ENCODE results near the gene BRD3OS.
A peak's percentile ranks its signal among the peaks of the same experiment; 100 is the strongest.

BRD3OS gene

DNA sequence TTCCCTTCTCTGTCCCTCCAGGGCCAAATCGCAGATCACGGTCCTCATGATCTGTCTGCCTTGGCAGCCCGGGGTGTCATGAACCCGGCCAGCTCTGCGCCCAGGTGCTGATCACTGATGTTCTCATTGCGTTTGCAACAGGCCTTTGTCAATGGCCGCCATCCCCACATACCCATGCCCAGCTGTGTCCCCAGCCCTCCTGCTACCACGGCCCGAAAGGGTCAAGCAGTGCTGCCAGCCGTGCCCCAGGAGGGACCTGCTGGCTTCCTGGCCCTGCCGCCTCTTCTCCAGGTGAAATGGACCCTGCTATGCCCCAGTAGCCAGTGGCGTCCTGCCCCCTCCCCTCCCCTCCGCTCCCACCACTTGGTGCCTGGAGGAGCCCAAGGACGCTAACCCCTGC, 20.4 kb upstream of the BRD3OS start:
- DNase-seq (ENCODE audit: low read depth) = no peak

DNA sequence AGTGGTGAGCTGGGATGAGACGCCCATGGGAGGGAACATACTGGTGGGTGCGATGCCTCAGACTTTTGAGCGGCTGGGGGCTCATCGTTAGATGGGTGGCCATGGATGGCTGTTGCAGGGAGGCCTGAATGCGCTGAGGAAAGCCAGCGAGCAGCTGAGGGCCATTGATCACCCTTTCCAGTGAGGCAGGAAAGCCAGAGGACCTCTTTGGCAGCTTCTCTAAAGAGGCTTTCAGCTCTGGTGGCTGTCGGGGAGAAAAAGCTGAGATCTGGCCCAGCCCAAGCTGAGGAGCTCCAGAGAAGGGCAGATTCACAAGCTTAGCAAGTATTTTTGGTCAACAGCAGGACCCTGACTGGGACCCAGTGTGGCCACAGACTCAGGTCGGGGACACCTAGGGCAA, 19.9 kb upstream of the BRD3OS start:
- no peak for DNase-seq (ENCODE audit: low read depth)

DNA sequence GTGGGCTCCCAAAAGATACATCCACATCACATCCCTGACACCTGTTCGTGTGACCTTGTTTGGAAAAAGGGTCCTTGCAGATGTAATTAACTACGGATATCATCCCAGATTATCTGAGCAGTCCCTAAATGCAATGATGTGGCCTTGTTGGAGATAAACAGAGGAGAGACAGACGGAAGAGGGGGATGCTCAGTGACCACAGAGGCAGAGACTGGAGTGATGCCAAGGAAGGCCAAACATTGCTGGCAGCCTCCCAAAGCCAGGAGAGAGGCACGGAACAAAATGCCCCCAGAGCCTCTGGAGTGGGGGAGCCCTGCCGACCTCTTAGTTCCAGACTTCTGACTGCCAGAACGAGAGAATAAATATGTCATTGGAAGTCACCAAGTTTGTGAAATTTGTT, 18.1 kb upstream of the BRD3OS start:
- DNase-seq (ENCODE audit: low read depth) = no peak

DNA sequence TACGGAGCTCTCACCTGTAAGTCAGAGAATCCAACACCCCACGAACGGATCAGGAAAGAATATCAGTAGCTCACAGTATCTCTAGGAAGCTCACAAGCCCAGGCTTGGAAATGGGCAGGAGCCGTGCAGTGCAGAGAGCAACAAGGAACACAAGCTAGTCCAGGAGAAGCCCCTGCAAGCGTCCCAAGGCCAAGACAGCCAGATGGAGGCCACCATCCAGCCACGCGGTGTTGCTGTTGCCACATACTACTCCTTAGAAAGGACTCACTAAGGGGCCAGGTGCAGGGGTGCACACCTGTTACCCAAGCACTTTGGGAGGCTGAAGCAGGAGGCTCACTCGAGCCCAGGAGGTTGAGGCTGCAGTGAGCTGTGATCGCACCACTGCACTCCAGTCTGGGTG, 17.7 kb upstream of the BRD3OS start:
- no peak for DNase-seq (ENCODE audit: low read depth)

GRCh38 chr9:134010310-134011173, 14.7 kb upstream of the BRD3OS start:
- no peak for DNase-seq (ENCODE audit: low read depth)

DNA sequence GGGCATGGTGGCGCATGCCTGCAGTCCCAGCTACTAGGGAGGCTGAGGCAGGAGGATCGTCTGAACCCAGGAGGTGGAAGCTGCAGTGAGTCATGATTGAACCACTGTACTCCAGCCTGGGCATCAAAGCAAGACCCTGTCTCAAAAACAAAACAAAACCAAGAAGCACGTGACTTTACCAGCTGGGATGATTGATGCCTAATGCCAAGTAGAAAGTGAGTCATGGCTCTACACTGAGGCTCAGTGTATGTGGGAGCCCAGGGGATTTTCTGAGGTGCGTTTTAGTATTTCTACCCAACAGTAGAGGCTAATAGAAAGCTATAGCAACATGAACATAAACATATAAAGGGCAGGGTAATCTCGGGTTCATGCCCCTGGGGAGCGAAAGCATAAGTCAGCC, 13.9 kb upstream of the BRD3OS start:
- DNase-seq (ENCODE audit: low read depth) = no peak

GRCh38 chr9:134014946-134015345, 10.3 kb upstream of the BRD3OS start:
- no peak for DNase-seq (ENCODE audit: low read depth)

DNA sequence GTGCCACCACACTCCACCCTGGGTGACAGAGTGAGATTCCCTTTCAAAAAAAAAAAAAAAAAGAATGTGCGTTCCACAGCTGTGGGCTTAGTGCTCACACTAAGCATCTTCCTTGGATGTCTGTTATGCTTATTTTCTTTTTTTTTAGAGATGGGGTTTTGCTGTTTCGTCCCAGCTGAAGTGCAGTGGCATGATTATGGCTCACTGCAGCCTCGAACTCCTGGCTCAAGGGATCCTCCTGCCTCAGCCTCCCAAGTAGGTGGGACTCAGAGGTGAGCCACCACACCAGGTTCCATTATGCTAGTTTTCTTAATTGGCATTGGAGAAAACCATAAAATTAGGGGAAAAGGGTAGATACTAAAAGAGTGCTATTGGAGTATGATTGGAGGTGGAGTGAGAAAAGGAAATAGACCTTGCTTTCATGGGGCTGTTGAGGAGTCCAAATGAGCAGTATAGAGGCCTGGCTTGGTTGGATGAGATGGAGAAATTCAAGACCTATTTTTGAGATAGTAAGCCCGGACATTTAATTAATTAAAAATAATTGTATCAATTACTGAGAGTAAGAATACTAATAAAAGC, 978 bp upstream of the BRD3OS start:
- DNase-seq (ENCODE audit: low read depth) = no peak

- peak; percentile 19 for DNase-seq (ENCODE audit: low read depth)
Measured at GRCh38 chr9:134025606-134026541, 593 bp downstream of the BRD3OS start.

DNA sequence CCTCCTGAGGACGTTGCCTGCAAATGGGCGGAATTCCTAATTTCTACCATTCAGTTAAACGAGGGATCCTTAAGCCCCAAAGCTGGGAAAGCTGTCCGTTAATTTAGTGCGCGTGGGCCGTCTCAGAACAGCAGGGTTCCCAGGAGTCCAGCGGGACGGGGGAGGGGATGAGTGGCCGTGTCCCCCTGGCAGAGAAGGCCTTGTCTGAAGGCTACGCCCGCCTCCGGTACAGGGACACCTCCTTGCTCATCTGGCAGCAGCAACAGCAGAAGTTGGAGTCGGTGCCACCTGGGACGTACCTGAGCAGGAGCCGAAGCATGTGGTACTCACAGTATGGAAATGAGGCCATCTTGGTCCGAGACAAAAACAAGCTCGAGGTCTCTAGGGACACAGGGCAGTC, 1.3 kb downstream of the BRD3OS start:
- no peak for DNase-seq (ENCODE audit: low read depth)

GRCh38 chr9:134026981-134027380, 1.7 kb downstream of the BRD3OS start:
- no peak for DNase-seq (ENCODE audit: low read depth)

GRCh38 chr9:134027561-134027960, 2.3 kb downstream of the BRD3OS start:
- no peak for DNase-seq (ENCODE audit: low read depth)

DNA sequence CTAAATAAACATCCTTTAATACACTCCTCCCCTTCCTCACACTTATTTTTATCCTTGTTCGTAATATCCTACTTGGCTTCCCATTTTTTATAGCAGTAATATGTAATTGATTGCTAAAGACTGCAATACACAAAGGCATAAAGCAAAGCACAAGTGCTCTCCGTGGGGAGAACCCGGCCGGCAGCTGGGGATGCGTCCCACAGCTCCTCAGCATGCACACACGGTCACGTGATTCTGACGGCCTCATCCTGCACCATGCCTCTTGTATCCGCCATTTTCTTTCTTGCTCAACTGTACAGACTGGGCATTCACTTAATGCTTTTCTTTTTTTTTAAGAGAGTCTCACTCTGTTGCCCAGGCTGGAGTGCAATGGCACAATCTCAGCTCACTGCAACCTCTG, 2.8 kb downstream of the BRD3OS start:
- no peak for DNase-seq (ENCODE audit: low read depth)

GRCh38 chr9:134028575-134029247, 3.4 kb downstream of the BRD3OS start:
- no peak for DNase-seq (ENCODE audit: low read depth)

DNA sequence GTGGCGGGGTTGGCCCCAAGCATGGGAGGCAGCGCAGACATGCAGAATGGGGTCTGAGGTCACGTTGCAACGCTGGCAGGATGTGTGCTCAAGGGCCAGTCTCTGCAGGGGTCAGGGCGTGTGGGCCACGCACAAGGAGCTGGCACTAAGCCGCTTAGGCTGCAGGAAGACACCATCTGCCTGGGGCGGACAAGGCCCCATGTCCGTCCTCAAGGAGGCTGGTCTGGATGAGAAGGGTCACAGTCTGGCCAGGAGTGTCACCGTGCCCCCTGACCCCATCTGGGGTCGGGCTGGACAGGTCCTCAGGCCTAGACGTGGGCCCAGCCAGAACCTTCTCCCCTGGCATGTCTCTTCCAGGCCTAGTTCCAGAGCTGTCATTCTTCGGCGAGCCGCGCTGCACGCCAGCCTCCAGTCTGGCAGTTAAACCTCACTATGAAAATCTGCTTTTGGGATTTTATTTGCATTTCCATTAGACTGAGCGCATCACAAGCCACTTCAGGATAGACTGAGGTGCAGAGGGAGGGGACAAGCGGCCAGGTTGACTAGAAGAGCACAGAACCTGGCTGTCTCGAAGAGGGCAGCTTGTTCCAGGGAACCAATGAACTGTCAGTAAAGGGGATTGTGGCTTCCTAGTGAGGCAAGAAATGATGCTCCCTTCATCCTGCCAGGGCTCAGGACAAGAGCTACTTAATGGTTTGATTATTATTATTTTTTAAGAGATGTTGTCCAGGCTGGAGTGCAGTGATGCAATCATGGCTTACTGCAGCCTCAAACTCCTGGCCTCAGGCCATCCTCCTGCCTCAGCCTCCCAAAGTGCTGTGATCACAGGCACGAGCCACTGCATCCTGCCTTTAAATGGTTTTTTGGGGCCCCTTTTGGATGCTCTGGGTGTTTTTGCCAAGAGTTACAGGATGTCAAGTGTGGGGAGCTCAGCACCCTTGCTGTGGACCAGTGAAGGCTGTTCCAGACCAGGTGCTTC, 4.3 kb downstream of the BRD3OS start:
- DNase-seq (ENCODE audit: low read depth) = no peak

GRCh38 chr9:134030821-134031470, 5.7 kb downstream of the BRD3OS start:
- no peak for DNase-seq (ENCODE audit: low read depth)

DNA sequence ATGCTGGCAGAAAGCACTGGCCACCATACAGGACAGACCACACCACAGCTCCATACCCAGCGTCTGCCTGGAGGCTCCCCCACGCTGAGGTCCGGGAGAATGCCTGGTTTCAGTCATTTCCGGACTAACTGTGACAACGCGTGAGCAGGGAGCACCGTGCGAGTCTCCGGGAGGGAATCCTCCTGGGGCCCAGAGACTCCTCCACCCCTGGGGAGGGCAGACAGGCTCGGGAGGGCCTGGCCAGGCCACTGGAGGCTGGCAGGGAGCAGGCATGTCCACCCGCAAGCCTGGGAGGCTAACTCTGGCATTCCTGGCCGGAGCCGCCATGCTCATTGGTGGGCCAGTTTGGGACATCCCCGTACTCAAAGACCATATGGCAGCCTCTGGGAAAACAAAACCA, 6.5 kb downstream of the BRD3OS start:
- DNase-seq (ENCODE audit: low read depth) = no peak

GRCh38 chr9:134032456-134033222, 7.4 kb downstream of the BRD3OS start:
- DNase-seq (ENCODE audit: low read depth) = no peak

- DNase-seq (ENCODE audit: low read depth) = no peak
Measured at GRCh38 chr9:134033516-134034214, 8.4 kb downstream of the BRD3OS start.
